GM19043 (cell line): ENCODE data around the gene PRAMEF11.
"Not testable (repeated sequence)": the region's sequence is repeated elsewhere in the genome, so short reads cannot be mapped to it uniquely, and the experiment has no call there.

Experiments
- ATAC-seq: cut with Tn5 transposase; IDR thresholded peaks from one replicate; pipeline ENCODE4 v1.9.1; 2021; ENCODE audit warnings: low read depth; ENCODE audit not compliant: unreplicated experiment

PRAMEF11 gene

GRCh38 chr1:12831310-12831709 is at the start of gene PRAMEF11:
PRAMEF11 (minus strand) TSS chr1:12831410; CDS start chr1:12828789, 2,621 bp downstream.
- ATAC-seq: not testable (repeated sequence)

GRCh38 chr1:12878453-12878852 is 47.2 kb upstream of the PRAMEF11 start:
- not testable (repeated sequence) for ATAC-seq

- not testable (repeated sequence) for ATAC-seq
These were observed 32.1 kb upstream of the PRAMEF11 start for GRCh38 chr1:12863131-12863880.

- not testable (repeated sequence) for ATAC-seq
These were observed 25.6 kb upstream of the PRAMEF11 start, which contains the start of gene PRAMEF2 for GRCh38 chr1:12856786-12857185. PRAMEF2 (plus strand) TSS chr1:12857086; CDS start chr1:12859010, 1,924 bp downstream.

GRCh38 chr1:12851779-12852178 is 20.6 kb upstream of the PRAMEF11 start:
- no peak for ATAC-seq

- not testable (repeated sequence) for ATAC-seq
These were observed 17.4 kb upstream of the PRAMEF11 start, which contains the start of gene HNRNPCL1 for GRCh38 chr1:12848620-12849019. HNRNPCL1 (minus strand) TSS chr1:12848720; CDS start chr1:12848289, 431 bp downstream.

- ATAC-seq: not testable (repeated sequence)
These were observed 2.0 kb upstream of the PRAMEF11 start for GRCh38 chr1:12833251-12833650.

- ATAC-seq: not testable (repeated sequence)
These were observed 12.1 kb downstream of the PRAMEF11 start for GRCh38 chr1:12819061-12819460.

- ATAC-seq: no peak
These were observed 19.8 kb downstream of the PRAMEF11 start for GRCh38 chr1:12811409-12811784.

GRCh38 chr1:12810691-12811408 is 20.4 kb downstream of the PRAMEF11 start:
- ATAC-seq: no peak

- ATAC-seq: no peak
These were observed 21.3 kb downstream of the PRAMEF11 start for GRCh38 chr1:12809933-12810332.

- ATAC-seq: no peak
These were observed 31.5 kb downstream of the PRAMEF11 start for GRCh38 chr1:12799730-12800129.

GRCh38 chr1:12798911-12799310 is 32.3 kb downstream of the PRAMEF11 start:
- no peak for ATAC-seq

- ATAC-seq: not testable (repeated sequence)
These were observed 40.1 kb downstream of the PRAMEF11 start, which contains the start of gene PRAMEF1 for GRCh38 chr1:12791097-12791496. PRAMEF1 (plus strand) TSS chr1:12791397; CDS start chr1:12793228, 1,831 bp downstream.

- ATAC-seq: not testable (repeated sequence)
These were observed 46.5 kb downstream of the PRAMEF11 start for GRCh38 chr1:12784729-12785128.

GRCh38 chr1:12783783-12784182 is 47.4 kb downstream of the PRAMEF11 start:
- not testable (repeated sequence) for ATAC-seq

GRCh38 chr1:12781488-12781887 is 49.7 kb downstream of the PRAMEF11 start:
- not testable (repeated sequence) for ATAC-seq

- no peak for ATAC-seq
These were observed 52.3 kb downstream of the PRAMEF11 start for GRCh38 chr1:12778907-12779306.

- no peak for ATAC-seq
These were observed 53.1 kb downstream of the PRAMEF11 start for GRCh38 chr1:12778061-12778460.

- no peak for ATAC-seq
These were observed 54.2 kb downstream of the PRAMEF11 start for GRCh38 chr1:12776801-12777557.

GRCh38 chr1:12775443-12775842 is 55.8 kb downstream of the PRAMEF11 start:
- ATAC-seq: no peak
